Tongue (tissue), 3 donors: ENCODE results near the gene EIF1AY. TPM values are rescaled to one million over a fixed set of nuclear protein-coding genes. Genes with fewer than 3 reads are reported as not detected.
"Not testable (repeated sequence)": the region's sequence is repeated elsewhere in the genome, so short reads cannot be mapped to it uniquely, and the experiment has no call there.

Experiments
- DNase-seq: peaks from one replicate; pipeline ENCODE4 v3.0.0-alpha.2; 2015
- small RNA-seq: library from RNA; depleted of rRNA; stranded (forward); fragments of <200 nt; gene quantifications from one replicate; pipeline ENCODE3, GENCODE V24; 2014; ENCODE audit warnings: low replicate concordance
- total RNA-seq: library from RNA; depleted of rRNA; stranded (reverse); fragments of >200 nt; gene quantifications from one replicate; pipeline ENCODE4 v1.2.3, GENCODE V29; 2014

EIF1AY gene
- not detected for total RNA-seq

DNA sequence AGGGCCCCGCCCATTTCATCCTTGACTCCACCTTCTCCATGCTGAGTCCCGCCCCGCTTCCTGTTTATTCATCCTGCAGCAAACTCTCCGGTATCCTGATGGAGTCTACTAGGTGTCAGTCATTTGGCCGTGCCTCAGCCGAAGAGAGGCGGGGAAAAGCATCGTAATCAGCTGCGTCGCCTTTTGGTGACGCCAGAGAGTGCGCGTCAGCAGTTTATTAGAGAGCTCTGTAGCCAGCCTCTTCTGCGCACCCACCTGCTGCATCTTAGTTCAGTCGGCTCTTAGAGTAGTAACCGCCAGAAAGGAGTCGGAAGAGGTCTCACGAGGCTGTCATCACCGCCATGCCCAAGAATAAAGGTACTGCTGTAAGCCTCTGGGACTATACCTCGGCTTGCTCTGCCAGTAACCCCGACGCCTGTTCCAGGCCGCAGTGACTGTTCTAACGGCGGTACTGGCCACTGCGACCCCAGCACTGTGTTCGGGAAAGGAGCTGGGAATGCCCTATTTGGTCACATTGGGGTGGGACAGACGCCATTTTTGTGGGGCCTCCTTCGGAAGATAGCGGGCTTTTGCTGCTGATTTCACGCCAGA is at the start of gene EIF1AY:
TSS of gene EIF1AY (plus strand) at position 246 of the 591 bp plus-strand sequence. CDS start at position 342, 96 bp downstream.
- DNase-seq = peak; percentile 97

DNA sequence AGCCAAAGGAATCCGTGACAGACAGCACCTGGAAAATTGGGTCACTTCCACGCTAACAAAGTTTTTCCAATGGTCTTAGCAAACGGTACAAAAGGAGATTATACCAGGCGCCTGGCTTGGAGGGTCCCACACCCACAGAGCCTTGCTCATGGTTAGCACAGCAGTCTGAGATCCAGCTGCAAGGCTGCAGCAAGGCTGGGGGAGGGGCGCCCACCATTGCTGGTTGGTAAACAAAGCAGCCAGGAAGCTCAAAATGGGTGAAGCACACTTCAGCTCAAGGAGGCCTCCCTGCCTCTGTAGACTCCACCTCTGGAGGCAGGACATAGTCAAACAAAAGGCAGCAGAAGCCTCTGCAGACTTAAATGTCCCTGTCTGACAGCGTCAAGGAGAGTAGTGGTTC is 47.1 kb upstream of the EIF1AY start:
- no peak for DNase-seq

- no peak for DNase-seq
Measured at GRCh38 chrY:20538186-20538585, 37.4 kb upstream of the EIF1AY start.

DNA sequence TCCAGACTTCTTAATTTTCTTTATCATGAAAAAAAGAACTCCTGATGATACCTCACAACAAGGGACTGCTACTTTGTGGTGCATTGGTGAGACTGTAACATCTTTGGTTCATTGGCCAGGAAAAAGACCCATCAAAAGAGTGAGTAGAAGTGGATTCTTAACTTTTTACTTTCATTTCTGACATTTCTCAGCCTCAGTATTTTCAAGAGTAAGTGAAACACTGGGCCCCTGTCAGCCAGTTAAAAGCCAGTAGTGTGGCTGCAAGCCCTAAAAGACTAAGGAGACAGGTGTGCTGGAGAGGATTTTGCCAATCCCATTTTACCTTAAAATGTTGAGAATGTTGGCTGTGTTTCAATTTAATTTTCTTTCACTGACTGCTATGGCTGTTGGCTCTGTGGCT is 36.6 kb upstream of the EIF1AY start:
- DNase-seq = no peak

DNA sequence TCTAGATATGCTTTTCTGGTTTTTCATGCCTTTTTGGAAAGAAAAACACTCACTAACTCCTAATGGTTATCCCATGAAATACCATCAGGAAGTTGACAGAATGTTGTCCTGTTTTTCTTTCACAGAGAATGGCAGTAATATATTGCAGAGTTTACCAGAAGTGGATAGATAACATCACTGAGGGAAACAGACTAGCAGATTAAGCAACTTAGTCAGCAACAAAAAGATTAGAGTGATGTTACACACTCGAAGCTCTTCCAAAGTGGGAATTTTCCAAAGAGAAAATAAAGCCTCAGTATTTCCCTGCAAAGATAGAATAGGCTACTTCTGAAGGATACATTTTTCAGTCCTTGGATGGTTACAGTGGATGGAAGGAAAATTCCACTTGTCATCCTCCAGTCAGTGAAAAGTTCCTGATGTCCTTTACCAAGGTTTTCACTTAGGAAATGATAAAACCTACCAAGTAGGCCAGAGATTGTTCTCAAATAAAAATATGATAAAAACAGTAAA is 31.1 kb upstream of the EIF1AY start:
- no peak for DNase-seq

GRCh38 chrY:20546071-20546470 is 29.5 kb upstream of the EIF1AY start:
- no peak for DNase-seq

GRCh38 chrY:20549289-20549688 is 26.3 kb upstream of the EIF1AY start:
- DNase-seq = no peak

GRCh38 chrY:20551840-20552239 is 23.7 kb upstream of the EIF1AY start:
- DNase-seq = no peak

GRCh38 chrY:20552764-20553323 is 22.7 kb upstream of the EIF1AY start:
- not testable (repeated sequence) for DNase-seq

DNA sequence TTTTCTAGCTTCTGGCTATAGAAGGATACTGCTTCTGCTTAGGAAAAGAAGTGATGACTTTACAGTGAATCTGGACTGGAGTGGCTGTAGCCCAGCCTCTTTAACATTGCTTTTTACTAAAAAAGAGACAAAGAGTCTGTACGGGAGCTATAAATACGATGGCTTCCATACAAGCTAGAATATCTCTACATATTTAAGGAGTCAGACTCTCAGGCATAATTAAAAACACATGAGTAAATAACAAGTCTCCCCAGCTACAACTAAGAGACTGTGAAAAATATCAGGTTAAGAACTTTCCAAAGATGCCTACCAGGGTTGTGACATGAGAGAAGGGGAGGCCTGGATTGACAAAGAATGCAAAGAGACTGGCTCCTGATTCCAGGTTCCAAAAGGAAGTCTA is 19.8 kb upstream of the EIF1AY start:
- DNase-seq = no peak

GRCh38 chrY:20558677-20559076 is 16.9 kb upstream of the EIF1AY start:
- peak; percentile 21 for DNase-seq

DNA sequence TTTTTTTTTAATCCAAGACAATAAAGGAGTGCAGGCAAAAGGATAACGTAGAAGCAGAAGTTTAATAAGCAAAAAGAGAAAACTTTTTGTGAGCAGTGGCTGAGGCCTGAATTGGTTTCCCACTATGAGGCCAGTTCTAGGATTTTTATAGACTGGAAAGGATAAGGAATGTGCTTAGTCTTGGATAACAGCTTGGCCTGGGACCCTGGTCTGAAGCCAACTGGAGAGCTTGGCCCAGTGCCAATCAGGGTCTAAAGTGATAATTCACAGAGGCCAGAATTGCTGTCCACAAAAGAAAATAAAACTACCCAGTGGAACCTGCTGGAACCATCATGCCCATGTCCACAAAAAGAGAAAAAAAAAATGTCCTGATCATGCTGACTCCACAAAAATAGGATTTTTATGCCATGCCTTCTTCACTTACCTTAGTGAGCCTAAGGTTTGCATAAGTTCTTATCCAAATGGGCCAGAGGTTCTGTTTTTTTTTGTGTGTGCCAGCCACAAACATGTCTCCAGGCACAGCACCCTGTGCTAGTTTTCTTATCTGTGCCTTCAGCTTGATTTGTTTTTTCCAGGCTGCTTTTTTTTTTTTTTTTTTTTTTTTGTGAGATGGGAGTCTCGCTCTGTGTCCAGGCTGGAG is 15.6 kb upstream of the EIF1AY start:
- DNase-seq = peak; percentile 58

- DNase-seq = no peak
Measured at GRCh38 chrY:20571306-20571705, 4.3 kb upstream of the EIF1AY start.

DNA sequence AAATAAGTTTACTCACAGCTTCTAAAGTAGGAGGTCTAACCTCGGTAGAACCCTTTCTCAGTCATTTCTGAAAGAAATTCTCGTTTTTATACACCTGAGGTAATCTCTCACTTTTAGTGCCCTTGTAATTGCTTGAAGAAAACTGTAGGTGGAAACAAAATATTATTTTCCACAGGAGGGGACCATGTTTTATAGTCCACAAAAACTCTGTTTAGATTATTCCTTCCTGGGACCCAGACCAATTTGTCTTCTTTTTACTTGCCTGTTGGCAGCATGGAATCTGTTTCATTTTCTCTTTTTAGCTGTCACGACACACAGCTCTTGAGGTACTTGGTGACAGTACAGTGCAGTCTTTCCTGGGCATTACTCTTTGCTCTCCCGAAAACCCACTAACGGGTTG is 930 bp downstream of the EIF1AY start:
- DNase-seq = peak; percentile 10

DNA sequence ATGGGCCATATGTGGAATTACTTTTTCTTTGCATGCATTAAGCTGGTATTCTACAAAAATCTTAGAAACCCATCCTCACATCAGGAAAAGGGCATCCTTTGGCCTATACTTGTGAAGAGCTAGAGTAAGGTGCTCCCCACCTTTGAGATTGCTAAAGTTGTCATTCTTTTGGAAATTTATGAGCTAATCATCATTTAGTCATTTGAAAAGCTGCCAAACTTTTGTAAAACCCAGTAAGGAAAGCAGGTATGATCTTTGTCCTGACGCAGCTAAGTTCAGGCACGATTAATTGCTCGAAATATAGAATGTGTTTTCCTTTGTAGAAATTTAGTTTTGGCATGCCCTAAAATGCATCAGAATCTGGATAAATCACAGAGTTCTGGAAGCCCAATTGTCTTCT is 2.6 kb downstream of the EIF1AY start:
- DNase-seq = no peak

DNA sequence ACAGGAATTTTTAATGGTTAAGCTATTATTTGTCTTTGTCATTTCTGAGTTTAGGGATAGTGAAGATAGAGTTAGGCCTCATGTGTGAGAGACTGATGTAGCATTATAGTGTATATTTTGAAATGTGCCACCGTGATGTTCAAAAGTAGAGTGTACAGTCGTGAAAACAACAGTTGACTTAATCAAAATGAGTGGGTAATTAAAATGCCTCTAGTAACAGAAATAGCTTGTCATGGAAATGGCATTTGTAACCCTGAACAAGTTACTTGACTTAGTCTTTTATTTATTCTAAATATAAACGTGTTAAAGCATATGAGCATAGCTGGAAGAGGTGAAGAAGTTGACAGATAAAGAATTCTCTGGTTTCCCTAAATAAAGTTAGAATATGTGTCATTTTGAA is 6.1 kb downstream of the EIF1AY start:
- DNase-seq = no peak

GRCh38 chrY:20586161-20586560 is 10.6 kb downstream of the EIF1AY start:
- DNase-seq = no peak

Small RNA genes within 50 kb of the gene (small RNA-seq; reads per million reads assigned to genes)
- not detected for gene KDM5DP1

Other genes starting within 250 kb of the EIF1AY start
- not detected for gene RPS4Y2, start 180.3 kb downstream of the EIF1AY start, total RNA-seq